ENCODE results near the gene RIMBP2.

- TF ChIP-seq, protein P1, sequence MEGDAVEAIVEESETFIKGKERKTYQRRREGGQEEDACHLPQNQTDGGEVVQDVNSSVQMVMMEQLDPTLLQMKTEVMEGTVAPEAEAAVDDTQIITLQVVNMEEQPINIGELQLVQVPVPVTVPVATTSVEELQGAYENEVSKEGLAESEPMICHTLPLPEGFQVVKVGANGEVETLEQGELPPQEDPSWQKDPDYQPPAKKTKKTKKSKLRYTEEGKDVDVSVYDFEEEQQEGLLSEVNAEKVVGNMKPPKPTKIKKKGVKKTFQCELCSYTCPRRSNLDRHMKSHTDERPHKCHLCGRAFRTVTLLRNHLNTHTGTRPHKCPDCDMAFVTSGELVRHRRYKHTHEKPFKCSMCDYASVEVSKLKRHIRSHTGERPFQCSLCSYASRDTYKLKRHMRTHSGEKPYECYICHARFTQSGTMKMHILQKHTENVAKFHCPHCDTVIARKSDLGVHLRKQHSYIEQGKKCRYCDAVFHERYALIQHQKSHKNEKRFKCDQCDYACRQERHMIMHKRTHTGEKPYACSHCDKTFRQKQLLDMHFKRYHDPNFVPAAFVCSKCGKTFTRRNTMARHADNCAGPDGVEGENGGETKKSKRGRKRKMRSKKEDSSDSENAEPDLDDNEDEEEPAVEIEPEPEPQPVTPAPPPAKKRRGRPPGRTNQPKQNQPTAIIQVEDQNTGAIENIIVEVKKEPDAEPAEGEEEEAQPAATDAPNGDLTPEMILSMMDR (IDR thresholded peaks at IDR 0.05), result no peak
- no peak for TF ChIP-seq ZFX (IDR thresholded peaks at IDR 0.05; ENCODE audit: borderline replicate concordance)
Measured at GRCh38 chr12:130520784-130521183, 195.3 kb downstream of the RIMBP2 start.
